SK-N-SH (cell line): ENCODE results near the gene TAF5L. TPM values are rescaled to one million over a fixed set of nuclear protein-coding genes. Genes with fewer than 3 reads are reported as not detected.

Source experiments
- CHD2 ChIP-seq: fragments of 150-350 bp; IDR thresholded peaks from 2 replicates; pipeline ENCODE4 v1.6.1; 2018; ENCODE audit warnings: low read length; ENCODE audit not compliant: partially characterized antibody
- ELF1 ChIP-seq: IDR thresholded peaks from 2 replicates; pipeline ENCODE4 v1.4.0; 2012
- EP300 ChIP-seq, 2 experiments: IDR thresholded peaks; 2 replicates each; pipeline versions ENCODE4 v1.4.0 to v1.6.1; 2012; ENCODE audit warnings: borderline replicate concordance in 1 of 2, low read depth in 1 of 2, low read length in 1 of 2
- FOSL2 ChIP-seq: IDR thresholded peaks from 2 replicates; pipeline ENCODE4 v1.4.0; 2012; ENCODE audit warnings: low read depth, mild to moderate bottlenecking, moderate library complexity, borderline replicate concordance
- FOXJ3 ChIP-seq: sonication (generic); formaldehyde crosslinking; IDR thresholded peaks from 2 replicates; pipeline ENCODE4 v1.5.1; 2020; ENCODE audit warnings: mild to moderate bottlenecking, missing genetic modification reagents
- FOXM1 ChIP-seq: IDR thresholded peaks from 2 replicates; pipeline ENCODE4 v1.4.0; 2012; ENCODE audit warnings: low read depth, mild to moderate bottlenecking
- GABPA ChIP-seq: IDR thresholded peaks from 2 replicates; pipeline ENCODE4 v1.4.0; 2012; ENCODE audit warnings: low read depth, mild to moderate bottlenecking
- GATA2 ChIP-seq: sonication (generic); formaldehyde crosslinking; IDR thresholded peaks from 2 replicates; pipeline ENCODE4 v1.5.0; 2020; ENCODE audit warnings: mild to moderate bottlenecking, missing genetic modification reagents
- IRF3 ChIP-seq: fragments of 150-350 bp; IDR thresholded peaks from 2 replicates; pipeline ENCODE4 v1.6.1; 2016; ENCODE audit warnings: mild to moderate bottlenecking, low read depth, low read length
- JUND ChIP-seq: IDR thresholded peaks from 2 replicates; pipeline ENCODE4 v1.4.0; 2012
- MAX ChIP-seq: IDR thresholded peaks from 2 replicates; pipeline ENCODE4 v1.4.0; 2012; ENCODE audit warnings: low read depth
- MEF2A ChIP-seq: IDR thresholded peaks from 2 replicates; pipeline ENCODE4 v1.4.0; 2012; ENCODE audit warnings: low read depth, borderline replicate concordance
- MXI1 ChIP-seq: IDR thresholded peaks from 2 replicates; pipeline ENCODE4 v1.6.1; 2012; ENCODE audit warnings: mild to moderate bottlenecking, low read depth, low read length, improper control_type of control experiment
- NFIC ChIP-seq: IDR thresholded peaks from 2 replicates; pipeline ENCODE4 v1.4.0; 2012; ENCODE audit warnings: borderline replicate concordance
- PBX3 ChIP-seq: IDR thresholded peaks from 2 replicates; pipeline ENCODE4; 2012
- POLR2AphosphoS5 ChIP-seq: IDR thresholded peaks from 2 replicates; pipeline ENCODE4 v1.6.1; 2012; ENCODE audit warnings: low read depth, low read length
- RAD21 ChIP-seq: IDR thresholded peaks from 2 replicates; pipeline ENCODE4 v1.6.1; 2012; ENCODE audit warnings: mild to moderate bottlenecking, low read length
- RCOR1 ChIP-seq: fragments of 150-350 bp; IDR thresholded peaks from 2 replicates; pipeline ENCODE4 v1.6.1; 2017; ENCODE audit warnings: antibody characterized with exemption, low read length
- RFX5 ChIP-seq: IDR thresholded peaks from 2 replicates; pipeline ENCODE4 v1.6.1; 2012; ENCODE audit warnings: mild to moderate bottlenecking, improper control_type of control experiment, low read length
- RXRA ChIP-seq: IDR thresholded peaks from 2 replicates; pipeline ENCODE4 v1.4.0; 2012; ENCODE audit warnings: low read depth, mild to moderate bottlenecking, borderline replicate concordance
- SMC3 ChIP-seq: IDR thresholded peaks from 2 replicates; pipeline ENCODE4 v1.6.1; 2012; ENCODE audit warnings: low read depth, low read length, improper control_type of control experiment
- TAF1 ChIP-seq: IDR thresholded peaks from 2 replicates; pipeline ENCODE4 v1.6.1; 2012; ENCODE audit warnings: low read depth, mild to moderate bottlenecking, low read length, moderate library complexity, borderline replicate concordance
- USF1 ChIP-seq: IDR thresholded peaks from 2 replicates; pipeline ENCODE4 v1.4.0; 2012; ENCODE audit warnings: low read depth, borderline replicate concordance
- USF2 ChIP-seq: fragments of 150-350 bp; IDR thresholded peaks from 2 replicates; pipeline ENCODE4 v1.6.1; 2017; ENCODE audit warnings: antibody characterized with exemption, low read length, low read depth, borderline replicate concordance
- YY1 ChIP-seq: IDR thresholded peaks from 2 replicates; pipeline ENCODE4 v1.4.0; 2012; ENCODE audit warnings: low read depth, mild to moderate bottlenecking
- polyA plus RNA-seq, 3 experiments: library from polyadenylated mRNA; depleted of rRNA; stranded (reverse); fragments of >200 nt; gene quantifications; 2 replicates each; pipeline ENCODE4 v1.2.3, GENCODE V29; 2012

TAF5L gene
- polyA plus RNA-seq, 1 of the 3 experiments (the other 2 are of a cell fraction): 17.1 TPM

GRCh38 chr1:229558460-229559335 is 67.2 kb downstream of the TAF5L start, which contains the start of gene ABCB10 (continued):
- peak; percentile 67; the same call in 1 of the 2 replicates for TF ChIP-seq YY1
- no peak; the same call in 1 of the 2 replicates for TF ChIP-seq USF1
- no peak for TF ChIP-seq USF2
- no peak; the same call in 1 of the 2 replicates for TF ChIP-seq NFIC
- TF ChIP-seq GATA2 (CRISPR knock-in tag): no peak
- peak; percentile 34; the same call in 1 of the 2 replicates for TF ChIP-seq GABPA
- no peak for TF ChIP-seq SMC3
- TF ChIP-seq FOXJ3 (CRISPR knock-in tag): 0 out of 2 replicates have a peak, but pooled peaks have one; percentile 22
- TF ChIP-seq FOSL2: no peak
- 0 out of 2 replicates have a peak, but pooled peaks have one; percentile 35 for TF ChIP-seq RAD21
- TF ChIP-seq CHD2: no peak
- no peak for TF ChIP-seq RXRA
- no peak for TF ChIP-seq FOXM1
- no peak for TF ChIP-seq POLR2AphosphoS5
- no peak for TF ChIP-seq RFX5
- TF ChIP-seq RCOR1: 0 out of 2 replicates have a peak, but pooled peaks have one; percentile 20
- peak; percentile 19; the same call in 1 of the 2 replicates for TF ChIP-seq PBX3
- TF ChIP-seq IRF3: no peak
- no peak for TF ChIP-seq JUND
- TF ChIP-seq MXI1: peak; percentile 100
- TF ChIP-seq MAX: peak; percentile 90
- TF ChIP-seq TAF1: peak; percentile 26; the same call in 1 of the 2 replicates
- 0 out of 2 replicates have a peak, but pooled peaks have one; percentile 29 for TF ChIP-seq ELF1
- no peak for TF ChIP-seq MEF2A
- TF ChIP-seq EP300 (IDR thresholded peaks at IDR 0.05; ENCODE audit: borderline replicate concordance in 1 of 2, low read depth in 1 of 2, low read length in 1 of 2): no peak; a peak in 1 of 4 replicates
